OCI-LY3 (cell line): ENCODE results near the gene SLC38A1.

Experiments
- H2AFZ ChIP-seq: fragments of 200-600, 300-600 bp; shearing (Covaris generic); 2 replicates; pipeline ENCODE4 v1.6.0; 2014; ENCODE audit warnings: antibody characterized with exemption, low read depth, low read length
- H3K27ac ChIP-seq: fragments of 200-600, 300-600 bp; sonication (generic); 2 replicates; pipeline ENCODE4 v1.5.1; 2014; ENCODE audit warnings: mild to moderate bottlenecking, low read length, moderate library complexity, mixed read lengths
- H3K27me3 ChIP-seq: fragments of 200-600, 300-600 bp; sonication (generic); 2 replicates; pipeline ENCODE4 v1.6.1; 2014; ENCODE audit warnings: low read depth, low read length, mixed read lengths
- H3K36me3 ChIP-seq: fragments of 200-600, 300-600 bp; sonication (generic); replicated peaks from 2 replicates; pipeline ENCODE3; 2014; ENCODE audit warnings: low read depth, low read length, mixed read lengths
- H3K4me1 ChIP-seq: fragments of 300-600, 200-600 bp; sonication (generic); 2 replicates; pipeline ENCODE4 v1.6.1; 2014; ENCODE audit warnings: low read length, mixed read lengths
- H3K4me2 ChIP-seq: fragments of 200-600, 300-600 bp; sonication (generic); 2 replicates; pipeline ENCODE4 v1.6.1; 2014; ENCODE audit warnings: low read length, mixed read lengths
- H3K4me3 ChIP-seq: fragments of 300-600, 200-600 bp; sonication (generic); 2 replicates; pipeline ENCODE4 v1.5.1; 2014; ENCODE audit warnings: antibody characterized with exemption, mild to moderate bottlenecking, low read length, moderate library complexity
- H3K79me2 ChIP-seq: fragments of 300-600, 200-600 bp; shearing (Covaris generic); 2 replicates; pipeline ENCODE4 v1.6.1; 2014; ENCODE audit warnings: mild to moderate bottlenecking, low read length, mixed read lengths
- H3K9ac ChIP-seq: fragments of 300-600, 200-600 bp; shearing (Covaris generic); 2 replicates; pipeline ENCODE4 v1.6.0; 2014; ENCODE audit warnings: mild to moderate bottlenecking, low read length, moderate library complexity
- H3K9me3 ChIP-seq: fragments of 200-600, 300-600 bp; shearing (Covaris generic); 2 replicates; pipeline ENCODE4 v1.6.1; 2014; ENCODE audit warnings: low read length, mixed read lengths; ENCODE audit not compliant: insufficient read depth
- H4K20me1 ChIP-seq: fragments of 200-600, 300-600 bp; sonication (generic); 2 replicates; pipeline ENCODE4 v1.6.1; 2016; ENCODE audit warnings: low read length, mixed read lengths; ENCODE audit not compliant: insufficient read depth
- CTCF ChIP-seq: fragments of 200-600, 300-600 bp; sonication (generic); IDR thresholded peaks from 2 replicates; pipeline ENCODE4 v1.5.1; 2014; ENCODE audit warnings: antibody characterized with exemption, low read length, low read depth
- EZH2phosphoT487 ChIP-seq: fragments of 200-600 bp; shearing (Covaris generic); IDR thresholded peaks from 2 replicates; pipeline ENCODE4 v1.6.1; 2018; ENCODE audit warnings: antibody characterized with exemption, mixed run types, low read depth

SLC38A1 gene

GRCh38 chr12:46238821-46239220 lies 30.0 kb downstream of the SLC38A1 start:
- Histone ChIP-seq H3K9ac (no peak overlapping the region), H4K20me1 (peaks cover 71% of the 10 kb centered on the region), H3K36me3 (peaks cover 69% of the 10 kb centered on the region), H3K9me3 (no peaks in the 10 kb centered on the region), H3K4me1 (no peaks in the 10 kb centered on the region), H3K27ac (no peak overlapping the region), H3K4me2 (no peak overlapping the region), H3K79me2 (peaks cover 95% of the 10 kb centered on the region), H2AFZ (no peak overlapping the region), H3K27me3 (no peaks in the 10 kb centered on the region), H3K4me3 (no peak overlapping the region)
- TF ChIP-seq CTCF (no peak), EZH2phosphoT487 (no peak)

GRCh38 chr12:46237371-46238045 lies 31.3 kb downstream of the SLC38A1 start:
- H3K9ac ChIP-seq, result no peak overlapping the region
- H4K20me1 ChIP-seq, result peaks cover 73% of the 10 kb centered on the region
- H3K4me3 ChIP-seq, result no peak overlapping the region
- H3K4me2 ChIP-seq, result no peak overlapping the region
- no peak overlapping the region for H3K27ac ChIP-seq
- H3K4me1 ChIP-seq, result no peaks in the 10 kb centered on the region
- TF ChIP-seq CTCF (no peak), EZH2phosphoT487 (no peak)
- H3K79me2 ChIP-seq, result peaks cover 93% of the 10 kb centered on the region
- no peaks in the 10 kb centered on the region for H3K9me3 ChIP-seq
- no peak overlapping the region for H2AFZ ChIP-seq
- H3K27me3 ChIP-seq, result no peaks in the 10 kb centered on the region
- peaks cover 71% of the 10 kb centered on the region for H3K36me3 ChIP-seq

GRCh38 chr12:46234000-46234399 lies 34.8 kb downstream of the SLC38A1 start:
- no peak overlapping the region for H3K27ac ChIP-seq
- H4K20me1 ChIP-seq, result peaks cover 83% of the 10 kb centered on the region
- peaks cover 93% of the 10 kb centered on the region for H3K79me2 ChIP-seq
- TF ChIP-seq CTCF, result no peak
- TF ChIP-seq EZH2phosphoT487, result no peak
- no peak overlapping the region for H2AFZ ChIP-seq
- H3K27me3 ChIP-seq, result no peaks in the 10 kb centered on the region
- peaks cover 64% of the 10 kb centered on the region for H3K36me3 ChIP-seq
- no peaks in the 10 kb centered on the region for H3K4me1 ChIP-seq
- H3K4me2 ChIP-seq, result no peak overlapping the region
- H3K4me3 ChIP-seq, result no peak overlapping the region
- no peak overlapping the region for H3K9ac ChIP-seq
- H3K9me3 ChIP-seq, result no peaks in the 10 kb centered on the region

- Histone ChIP-seq H3K79me2 (peaks cover 88% of the 10 kb centered on the region), H3K36me3 (peaks cover 63% of the 10 kb centered on the region), H3K9me3 (no peaks in the 10 kb centered on the region), H3K4me2 (no peak overlapping the region), H3K4me1 (no peaks in the 10 kb centered on the region), H3K9ac (no peak overlapping the region), H3K27me3 (no peaks in the 10 kb centered on the region), H3K4me3 (no peak overlapping the region), H2AFZ (no peak overlapping the region), H3K27ac (no peak overlapping the region), H4K20me1 (peaks cover 79% of the 10 kb centered on the region)
- TF ChIP-seq CTCF (no peak), EZH2phosphoT487 (no peak)
These were observed 35.4 kb downstream of the SLC38A1 start for GRCh38 chr12:46233423-46233822.
